ENCODE results near the gene OBSCN. TPM values are rescaled to one million over a fixed set of nuclear protein-coding genes. Genes with fewer than 3 reads are reported as not detected.

OBSCN gene
- total and polyA plus RNA-seq, 2 of the 4 experiments (the other 2 are of a cell fraction), result 4.1 to 9.5 TPM

- POLR2A ChIA-PET (ENCODE audit: unreplicated experiment), result no interaction called here
- H3K9me1 ChIP-seq (ENCODE audit: insufficient read depth, low read length), result 0 out of 2 replicates have a peak, but pooled peaks cover 7% of the 10 kb centered on the region
Measured at GRCh38 chr1:228336308-228337030, 128.6 kb downstream of the OBSCN start.

More at GRCh38 chr1:228336308-228337030, 128.6 kb downstream of the OBSCN start:
- Histone ChIP-seq H3K56ac (ENCODE audit: extremely low read depth, insufficient read depth, low read length) (no peak overlapping the region), H3K4me3 (ENCODE audit: insufficient read depth, low read depth, low read length) (no peak overlapping the region), H2AK5ac (ENCODE audit: low read depth, low read length) (no peak overlapping the region), H3K4me2 (ENCODE audit: low read depth, low read length) (no peak overlapping the region), H3K18ac (ENCODE audit: low read depth, low read length) (no peak overlapping the region), H3K9ac (ENCODE audit: low read depth, low read length) (no peak overlapping the region), H2AK9ac (replicated peaks; ENCODE audit: low read depth, low read length, poor library complexity) (no peak overlapping the region), H3K4me1 (ENCODE audit: control insufficient read depth, insufficient read depth, low read length) (no peaks in the 10 kb centered on the region), H4K20me1 (ENCODE audit: insufficient read depth, low read length) (no peaks in the 10 kb centered on the region; the same call in none of the 2 replicates), H3K79me1 (ENCODE audit: low read depth in 1 of 2, low read length in 2 of 2) (no peaks in the 10 kb centered on the region), H2AFZ (replicated peaks; ENCODE audit: low read length, poor library complexity) (no peak overlapping the region), H4K91ac (ENCODE audit: insufficient read depth, low read depth, low read length) (no peak overlapping the region), H3K23ac (ENCODE audit: low read depth, low read length) (no peak overlapping the region), H2BK120ac (ENCODE audit: low read depth, low read length) (no peak overlapping the region), H4K8ac (ENCODE audit: low read depth in 2 of 2, low read length in 2 of 2) (no peak overlapping the region), H4K5ac (ENCODE audit: low read depth, low read length) (no peak overlapping the region), H2BK5ac (ENCODE audit: low read depth, low read length, poor library complexity, severe bottlenecking) (no peak overlapping the region), H3K27ac (ENCODE audit: insufficient read depth, low read length) (no peak overlapping the region), H3K9me3 (ENCODE audit: control insufficient read depth, insufficient read depth, low read length) (no peaks in the 10 kb centered on the region), H3K14ac (replicated peaks; ENCODE audit: low read depth, low read length) (no peak overlapping the region), H2BK15ac (ENCODE audit: low read depth, low read length) (no peak overlapping the region), H2BK20ac (ENCODE audit: low read depth, low read length) (no peak overlapping the region), H3K36me3 (ENCODE audit: control insufficient read depth, insufficient read depth, low read length) (peaks cover 44% of the 10 kb centered on the region), H3K4ac (ENCODE audit: low read depth, low read length) (no peak overlapping the region), H3K27me3 (ENCODE audit: control insufficient read depth, insufficient read depth, low read length) (no peaks in the 10 kb centered on the region)
- WGBS, 2 experiments (ENCODE audit: extremely low coverage in 2 of 2, insufficient read length in 1 of 2), result 87% methylated on average over 10 of the region's 18 CpGs; no CpG with 5 or more reads in 1 of the 2 experiments
- ATAC-seq (ENCODE audit: low read depth) (peak; percentile 62), DNase-seq (peak; percentile 49)
- in situ Hi-C loops (cut with MboI; ENCODE audit: low sequenced_read_pairs) (no loop called here), intact Hi-C loops (cut with micrococcal nuclease) (no loop called here), dilution Hi-C loops (cut with HindIII; ENCODE audit: low sequenced_read_pairs, unreplicated experiment) (no loop called here)
- CTCF ChIA-PET, result no interaction called here
- TF ChIP-seq RCOR1 (IDR thresholded peaks at IDR 0.05; ENCODE audit: insufficient replicate concordance, low read length), result no peak
- 0 out of 2 replicates have a peak, but pooled peaks have one; percentile 10 for TF ChIP-seq CTCF (conservative IDR thresholded peaks at IDR 0.05; ENCODE audit: low read depth, low read length)
- BruUV-seq (replicated peaks), result no TSS peak
